ENCODE measurements around the gene PTGS1.
"Not testable (repeated sequence)": the region's sequence is repeated elsewhere in the genome, so short reads cannot be mapped to it uniquely, and the experiment has no call there.

DNA sequence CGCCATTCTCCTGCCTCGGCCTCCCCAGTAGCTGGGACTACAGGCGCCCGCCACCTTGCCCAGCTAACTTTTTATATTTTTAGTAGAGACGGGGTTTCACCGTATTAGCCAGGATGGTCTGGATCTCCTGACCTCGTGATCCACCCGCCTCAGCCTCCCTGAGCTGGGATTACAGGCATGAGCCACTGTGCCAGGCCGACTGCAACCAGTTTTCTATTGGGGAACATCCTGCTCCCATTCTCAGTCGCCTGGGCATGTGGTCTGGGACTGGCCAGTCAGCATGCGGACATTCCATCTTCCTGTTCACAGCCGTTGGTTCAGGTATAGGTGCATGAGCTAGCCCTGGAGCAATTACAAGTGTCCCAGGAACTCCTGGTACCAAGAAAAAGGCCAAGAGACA, 7.7 kb upstream of the PTGS1 start:
- TF ChIP-seq, protein P1, sequence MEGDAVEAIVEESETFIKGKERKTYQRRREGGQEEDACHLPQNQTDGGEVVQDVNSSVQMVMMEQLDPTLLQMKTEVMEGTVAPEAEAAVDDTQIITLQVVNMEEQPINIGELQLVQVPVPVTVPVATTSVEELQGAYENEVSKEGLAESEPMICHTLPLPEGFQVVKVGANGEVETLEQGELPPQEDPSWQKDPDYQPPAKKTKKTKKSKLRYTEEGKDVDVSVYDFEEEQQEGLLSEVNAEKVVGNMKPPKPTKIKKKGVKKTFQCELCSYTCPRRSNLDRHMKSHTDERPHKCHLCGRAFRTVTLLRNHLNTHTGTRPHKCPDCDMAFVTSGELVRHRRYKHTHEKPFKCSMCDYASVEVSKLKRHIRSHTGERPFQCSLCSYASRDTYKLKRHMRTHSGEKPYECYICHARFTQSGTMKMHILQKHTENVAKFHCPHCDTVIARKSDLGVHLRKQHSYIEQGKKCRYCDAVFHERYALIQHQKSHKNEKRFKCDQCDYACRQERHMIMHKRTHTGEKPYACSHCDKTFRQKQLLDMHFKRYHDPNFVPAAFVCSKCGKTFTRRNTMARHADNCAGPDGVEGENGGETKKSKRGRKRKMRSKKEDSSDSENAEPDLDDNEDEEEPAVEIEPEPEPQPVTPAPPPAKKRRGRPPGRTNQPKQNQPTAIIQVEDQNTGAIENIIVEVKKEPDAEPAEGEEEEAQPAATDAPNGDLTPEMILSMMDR (IDR thresholded peaks at IDR 0.05; ENCODE audit: low read depth, low read length, missing input control) = not testable (repeated sequence)
- TF ChIP-seq, protein P2, sequence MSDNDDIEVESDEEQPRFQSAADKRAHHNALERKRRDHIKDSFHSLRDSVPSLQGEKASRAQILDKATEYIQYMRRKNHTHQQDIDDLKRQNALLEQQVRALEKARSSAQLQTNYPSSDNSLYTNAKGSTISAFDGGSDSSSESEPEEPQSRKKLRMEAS (IDR thresholded peaks at IDR 0.05) = not testable (repeated sequence)
- not testable (repeated sequence) for TF ChIP-seq GABPA (IDR thresholded peaks at IDR 0.05 in 1 of 2, conservative IDR thresholded peaks at IDR 0.05 in 1 of 2); HNF4G (IDR thresholded peaks at IDR 0.05); RAD21 (IDR thresholded peaks at IDR 0.05); TAF1 (conservative IDR thresholded peaks at IDR 0.05)
- TF ChIP-seq, protein P3, sequence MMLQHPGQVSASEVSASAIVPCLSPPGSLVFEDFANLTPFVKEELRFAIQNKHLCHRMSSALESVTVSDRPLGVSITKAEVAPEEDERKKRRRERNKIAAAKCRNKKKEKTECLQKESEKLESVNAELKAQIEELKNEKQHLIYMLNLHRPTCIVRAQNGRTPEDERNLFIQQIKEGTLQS (IDR thresholded peaks at IDR 0.05) = not testable (repeated sequence)
